GM18870 (cell line): Measurements from ENCODE around the gene SLC4A2.

ENCODE experiments used
- ATAC-seq: cut with Tn5 transposase; IDR thresholded peaks from one replicate; pipeline ENCODE4 v1.9.1; 2021; ENCODE audit warnings: moderate library complexity; ENCODE audit not compliant: unreplicated experiment

SLC4A2 gene

GRCh38 chr7:151078233-151079040 lies 19.0 kb downstream of the SLC4A2 start:
- ATAC-seq, result no peak

- no peak for ATAC-seq
Observed at GRCh38 chr7:151079199-151079910, 20.0 kb downstream of the SLC4A2 start.

GRCh38 chr7:151080067-151080521 lies 20.7 kb downstream of the SLC4A2 start:
- no peak for ATAC-seq

- peak; percentile 43 for ATAC-seq
Observed at GRCh38 chr7:151080522-151081169, 21.3 kb downstream of the SLC4A2 start, which contains the start of gene FASTK. Gene FASTK, minus strand, starts transcription at chr7:151080809. Its CDS starts 43 bp downstream, at chr7:151080766.

- no peak for ATAC-seq
Observed at GRCh38 chr7:151081170-151082101, 22.0 kb downstream of the SLC4A2 start.

GRCh38 chr7:151082141-151083070 lies 23.0 kb downstream of the SLC4A2 start:
- ATAC-seq, result no peak

- no peak for ATAC-seq
Observed at GRCh38 chr7:151083071-151083823, 23.9 kb downstream of the SLC4A2 start, which contains the start of gene TMUB1. Gene TMUB1, minus strand, starts transcription at chr7:151083493. Its CDS starts 930 bp downstream, at chr7:151082563.

- no peak for ATAC-seq
Observed at GRCh38 chr7:151083824-151084160, 24.4 kb downstream of the SLC4A2 start.

- no peak for ATAC-seq
Observed at GRCh38 chr7:151085329-151085690, 25.9 kb downstream of the SLC4A2 start.

GRCh38 chr7:151085691-151086620 lies 26.6 kb downstream of the SLC4A2 start, which contains the start of gene AGAP3:
Gene AGAP3, plus strand, starts transcription at chr7:151086475. Its CDS starts 267 bp downstream, at chr7:151086742.
- no peak for ATAC-seq

- ATAC-seq, result no peak
Observed at GRCh38 chr7:151086802-151087244, 27.4 kb downstream of the SLC4A2 start.

GRCh38 chr7:151087245-151088018 lies 28.0 kb downstream of the SLC4A2 start:
- no peak for ATAC-seq

- ATAC-seq, result no peak
Observed at GRCh38 chr7:151088019-151088855, 28.8 kb downstream of the SLC4A2 start.

GRCh38 chr7:151088856-151089699 lies 29.7 kb downstream of the SLC4A2 start:
- no peak for ATAC-seq
